NOMO-1 treated with dmso at 0.1 percent for 144 hours (cell line): ENCODE data around the gene RANBP3.
"Not testable (repeated sequence)": the region's sequence is repeated elsewhere in the genome, so short reads cannot be mapped to it uniquely, and the experiment has no call there.

Experiments used
- DNase-seq: peaks from one replicate; lab custom pipeline; 2025; ENCODE audit not compliant: unreplicated experiment; lab: John Stamatoyannopoulos, UW

Gene RANBP3

GRCh38 chr19:5966941-5967340 is 11.0 kb downstream of the RANBP3 start:
- no peak for DNase-seq

GRCh38 chr19:5966215-5966614 is 11.7 kb downstream of the RANBP3 start:
- no peak for DNase-seq

DNA sequence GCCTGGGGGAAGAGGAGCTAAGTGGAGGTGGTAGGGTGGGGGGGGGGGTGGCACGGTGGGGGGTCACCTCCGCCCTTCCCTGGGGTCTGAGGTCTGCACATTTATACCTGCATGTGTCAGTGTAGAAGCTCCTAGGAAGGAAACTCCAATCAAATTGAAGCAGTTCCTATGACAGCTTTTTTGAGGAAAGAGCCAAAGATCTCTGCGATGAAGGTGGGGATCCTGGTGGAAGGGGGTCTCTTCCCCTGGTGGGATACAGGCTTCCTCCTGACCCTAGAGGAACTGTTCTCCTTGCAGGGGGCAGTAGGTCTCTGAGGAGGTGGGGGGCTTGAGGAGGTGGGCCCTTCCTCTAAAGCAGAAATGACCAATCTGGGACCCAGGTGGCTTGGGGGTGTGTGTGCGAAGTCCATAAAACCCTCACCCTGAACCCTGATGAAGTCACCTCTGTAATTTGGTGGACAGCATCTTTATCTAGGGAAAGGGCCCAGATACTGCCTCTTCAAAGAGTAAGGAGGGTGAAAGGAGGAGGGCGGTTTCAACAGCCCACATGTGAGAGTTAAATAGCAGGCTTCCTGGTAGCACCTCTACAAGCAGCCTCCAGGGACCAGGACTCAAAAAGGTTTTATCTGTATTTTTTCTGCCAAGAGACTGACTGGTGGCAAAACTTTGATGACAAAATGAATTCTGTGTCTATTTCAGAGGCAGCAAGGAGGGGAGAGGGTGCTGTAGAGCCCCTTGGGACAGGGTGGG is 12.9 kb downstream of the RANBP3 start:
- DNase-seq: no peak

DNA sequence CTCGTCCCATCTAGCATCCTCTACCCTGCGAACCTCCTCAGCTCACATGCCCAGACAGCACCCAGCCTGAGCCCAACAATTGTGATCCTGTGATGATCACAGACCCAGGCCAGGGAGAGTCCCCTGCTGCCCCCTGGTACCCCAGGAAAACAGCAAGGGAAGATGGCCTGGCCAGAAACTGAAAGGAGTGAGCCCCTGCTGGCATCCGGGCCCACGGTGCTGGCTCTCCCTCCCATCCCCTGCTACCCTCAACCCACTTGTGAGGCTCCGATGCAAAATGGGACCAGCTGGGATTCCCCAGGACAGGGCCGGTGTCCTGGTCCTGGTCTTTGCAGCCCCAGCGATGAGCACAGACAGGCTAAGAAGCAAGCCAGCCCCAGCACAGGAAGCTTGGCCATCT is 14.1 kb downstream of the RANBP3 start:
- no peak for DNase-seq

- DNase-seq: not testable (repeated sequence)
Measured at GRCh38 chr19:5963259-5963658, 14.7 kb downstream of the RANBP3 start.

- DNase-seq: no peak
Measured at GRCh38 chr19:5961969-5962945, 15.7 kb downstream of the RANBP3 start.

DNA sequence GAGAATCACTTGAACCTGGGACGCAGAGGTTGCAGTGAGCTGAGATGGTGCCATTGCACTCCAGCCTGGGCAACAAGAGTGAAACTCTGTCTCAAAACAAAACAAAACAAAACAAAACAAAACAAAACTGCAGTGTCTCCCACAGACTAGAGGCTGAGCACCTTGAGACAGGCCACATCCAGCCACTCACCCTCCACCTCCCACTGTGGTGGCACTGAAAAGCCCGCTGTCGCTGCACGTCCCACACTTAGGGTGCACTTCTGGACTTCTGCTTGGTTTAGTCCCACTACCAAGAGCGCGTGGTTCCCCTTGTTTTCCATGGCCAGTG is 16.3 kb downstream of the RANBP3 start:
- DNase-seq: not testable (repeated sequence)

DNA sequence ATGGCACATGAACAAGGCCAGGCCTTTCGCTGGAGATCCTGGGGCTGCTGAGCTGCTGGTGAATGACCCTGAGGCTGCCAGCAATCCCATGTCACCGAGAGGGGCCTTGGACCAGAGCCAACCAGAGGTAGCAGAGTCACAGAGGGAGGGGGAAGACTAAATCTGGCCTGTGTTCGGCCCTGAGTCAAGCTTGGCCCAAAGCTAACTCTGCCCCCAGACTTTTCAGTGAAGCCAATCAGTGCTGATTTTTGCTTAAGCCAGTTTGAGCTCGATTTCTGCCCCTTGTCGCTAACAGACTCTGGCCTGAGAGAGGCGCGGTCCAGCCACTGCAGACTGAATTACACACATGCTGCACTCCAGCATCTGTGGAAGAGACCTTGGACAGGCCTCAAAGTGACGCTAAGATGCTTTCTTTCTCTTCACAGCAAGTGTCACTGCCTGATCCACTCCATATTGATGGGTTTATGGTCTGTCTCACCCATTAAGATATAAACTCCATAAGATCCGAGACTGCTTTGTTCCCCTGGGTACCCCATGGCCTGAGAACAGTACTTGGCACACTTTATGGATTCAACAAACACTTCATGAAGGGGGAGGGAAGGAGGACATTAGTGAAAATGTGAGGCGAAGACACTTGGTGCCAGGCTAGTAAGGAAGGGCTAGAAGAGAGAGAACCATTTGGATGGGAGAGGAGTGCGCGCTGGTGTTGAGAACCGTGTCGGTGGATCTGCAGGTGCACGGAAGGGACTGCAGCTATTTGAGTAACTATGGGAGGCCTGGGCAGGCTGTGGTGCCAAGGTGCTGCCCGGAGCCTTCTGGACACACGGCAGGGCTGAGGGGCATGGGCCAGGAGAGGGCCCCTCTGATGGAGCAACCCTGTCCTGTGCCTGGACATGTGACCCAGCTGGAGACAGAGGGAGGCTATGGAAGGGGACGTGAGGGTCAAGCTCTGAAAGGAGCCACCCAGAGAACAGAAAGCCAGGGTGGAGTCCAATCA is 17.6 kb downstream of the RANBP3 start:
- DNase-seq: no peak

DNA sequence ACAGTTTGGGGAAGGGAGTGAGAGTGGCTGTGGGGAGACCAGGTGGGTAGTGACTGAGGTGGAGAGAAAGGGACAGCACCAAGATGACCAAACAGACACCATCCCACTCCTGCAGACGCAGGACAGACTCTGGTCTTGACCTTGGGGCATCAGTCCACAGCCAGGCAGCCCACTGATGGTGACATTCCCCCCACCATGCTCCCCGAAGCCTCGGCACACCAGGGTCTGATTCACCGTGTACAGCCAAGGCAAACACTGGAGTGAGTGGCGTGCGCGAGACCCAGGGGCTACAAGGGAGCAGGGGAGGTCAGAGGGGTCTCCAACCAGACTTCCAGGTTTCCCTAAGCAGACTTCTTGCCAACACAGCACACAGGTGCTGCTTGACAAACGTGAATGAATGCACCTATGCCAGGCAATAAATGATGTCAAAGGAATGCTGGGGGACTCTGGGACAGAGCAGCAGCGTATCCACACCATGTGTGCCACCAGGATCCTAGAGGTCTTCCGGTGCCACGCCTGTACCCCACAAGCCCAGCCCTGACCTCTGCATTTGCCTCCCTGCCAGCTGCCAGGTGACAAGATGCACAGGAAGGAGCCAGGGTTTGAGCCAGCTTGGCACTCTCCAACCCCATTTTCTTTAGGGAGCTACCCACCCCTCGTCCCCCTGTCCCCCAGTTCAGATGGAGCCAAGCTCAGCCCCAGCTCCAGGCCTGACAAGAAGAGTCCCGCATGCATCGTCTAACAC is 18.5 kb downstream of the RANBP3 start:
- no peak for DNase-seq

GRCh38 chr19:5958851-5959122 is 19.2 kb downstream of the RANBP3 start:
- DNase-seq: no peak

DNA sequence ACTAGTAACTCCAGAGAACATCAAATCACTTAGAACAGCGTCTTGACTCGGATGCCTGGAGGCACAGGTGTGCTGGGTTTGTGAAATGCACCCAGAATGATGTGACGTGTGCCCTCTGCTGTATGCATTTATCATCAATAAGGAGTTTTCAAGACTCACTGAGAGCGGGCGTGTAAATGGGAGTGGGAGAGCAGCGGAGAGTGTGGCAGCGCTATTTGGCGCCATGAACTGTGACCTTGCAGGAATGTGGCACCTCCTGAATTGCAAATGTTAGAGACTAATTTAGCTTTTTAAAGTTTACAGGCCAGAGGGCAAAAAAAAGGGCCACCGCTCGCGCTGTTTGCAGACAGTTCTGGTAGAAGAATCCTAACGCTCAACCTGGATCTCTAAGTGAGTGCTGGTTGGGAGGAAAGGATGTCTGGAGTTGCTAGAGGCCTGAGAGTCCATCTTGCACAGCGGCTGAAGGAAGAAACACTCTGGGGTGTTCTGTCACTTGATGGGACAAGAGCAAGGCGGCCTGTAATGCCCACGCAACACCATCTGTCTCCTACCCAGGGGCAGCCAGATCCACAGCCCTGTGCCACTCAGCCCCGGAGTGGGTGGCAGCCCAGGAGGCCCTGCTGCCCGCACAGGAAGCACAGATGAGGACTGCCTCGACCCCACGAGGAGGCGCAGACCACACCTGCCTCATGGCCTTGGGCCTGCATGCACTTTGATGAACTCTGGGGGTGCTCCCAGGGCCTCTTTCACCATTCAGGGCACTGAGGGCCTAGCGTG is 19.7 kb downstream of the RANBP3 start:
- no peak for DNase-seq

GRCh38 chr19:5957170-5957569 is 20.8 kb downstream of the RANBP3 start:
- DNase-seq: no peak

DNA sequence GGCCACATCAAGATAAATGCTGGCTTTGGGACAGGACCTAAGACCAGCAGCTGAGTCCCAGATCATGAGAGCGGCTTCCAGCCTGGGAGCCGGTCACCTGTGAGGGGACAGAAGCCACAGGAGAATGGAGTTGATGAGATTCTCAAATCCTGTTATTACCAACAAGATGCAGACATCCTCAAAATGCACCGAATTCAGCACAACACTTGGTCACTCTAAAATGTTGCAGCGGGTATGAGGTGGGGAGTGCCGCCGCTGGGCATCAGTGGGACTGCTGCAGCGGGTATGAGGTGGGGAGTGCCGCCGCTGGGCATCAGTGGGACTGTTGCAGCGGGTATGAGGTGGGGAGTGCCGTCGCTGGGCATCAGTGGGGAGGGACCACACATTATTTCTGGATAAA is 21.2 kb downstream of the RANBP3 start:
- DNase-seq: no peak

DNA sequence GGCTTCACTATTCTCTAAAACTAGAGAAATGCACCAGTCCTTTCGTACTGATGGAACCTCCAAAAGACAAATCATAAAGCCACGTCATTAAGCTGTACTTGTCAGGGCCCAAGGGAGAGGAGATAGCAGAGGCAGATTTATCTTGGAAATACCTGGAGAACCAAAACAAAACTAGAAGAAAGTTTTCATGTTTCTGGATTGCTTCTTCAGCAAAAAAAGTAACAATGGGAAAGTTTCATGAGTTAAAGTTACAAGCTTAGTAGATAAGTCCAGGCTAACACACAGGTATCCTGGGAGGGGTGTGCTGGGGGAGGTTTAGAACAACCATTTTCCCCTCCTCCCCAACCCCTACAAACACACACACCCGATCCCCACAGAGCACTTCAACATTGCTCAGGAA is 21.6 kb downstream of the RANBP3 start:
- no peak for DNase-seq

DNA sequence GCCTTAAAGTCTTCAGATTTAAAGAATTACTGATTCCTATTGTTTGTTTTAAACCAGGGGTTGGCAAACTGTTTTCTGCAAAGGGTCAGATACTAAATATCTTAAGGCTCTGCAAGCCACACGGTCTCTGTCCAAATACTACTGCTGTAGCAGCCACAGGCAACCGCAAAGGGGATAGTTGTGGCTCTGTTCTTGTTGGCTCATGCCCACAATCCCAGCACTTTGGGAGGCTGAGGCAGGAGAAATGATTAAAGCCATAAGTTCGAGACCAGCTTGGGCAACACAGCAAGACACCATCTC is 22.4 kb downstream of the RANBP3 start:
- DNase-seq: no peak

DNA sequence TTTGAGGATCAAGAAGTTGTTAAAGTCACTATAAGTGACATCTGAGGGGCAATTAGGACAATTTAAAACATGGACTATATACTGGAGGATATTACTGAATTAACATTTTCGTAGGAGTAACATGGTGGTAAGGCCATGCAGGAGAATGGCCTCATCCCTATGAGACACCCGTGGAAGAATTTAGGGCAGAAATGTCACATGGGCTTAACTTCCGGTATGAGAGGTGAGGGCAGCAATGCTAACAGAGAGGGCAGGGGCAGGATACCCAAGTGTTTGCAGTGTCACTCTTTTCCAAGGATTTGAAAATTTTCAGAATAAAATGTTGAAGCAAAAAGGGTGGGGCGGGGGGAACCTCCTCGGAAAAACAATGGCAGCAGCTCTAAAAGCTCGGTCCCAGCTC is 23.6 kb downstream of the RANBP3 start:
- no peak for DNase-seq

DNA sequence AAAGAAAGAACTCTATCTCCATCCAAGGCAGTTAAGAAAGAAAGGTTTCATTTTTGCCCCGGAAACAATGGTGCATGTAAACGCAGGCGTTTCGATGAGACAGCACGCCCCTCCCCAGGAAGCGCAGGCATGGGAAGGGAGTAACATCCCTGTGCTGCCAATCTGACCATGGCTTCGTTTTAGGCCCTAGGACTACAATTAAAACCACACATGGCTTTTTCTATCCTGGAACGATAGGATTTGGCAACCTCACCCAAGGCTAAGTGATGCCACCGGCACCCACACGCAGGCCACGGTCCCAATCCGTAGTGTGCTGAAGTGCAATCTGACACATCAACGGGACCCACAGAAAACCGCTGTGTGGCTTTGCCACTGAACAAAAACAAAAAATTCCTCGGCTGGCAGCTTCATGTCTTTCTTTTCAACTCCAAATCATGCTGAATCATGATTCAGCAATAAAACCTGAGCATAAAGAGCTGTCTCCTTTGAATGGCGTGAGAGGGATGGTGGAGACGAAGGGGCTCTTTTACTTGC is 24.2 kb downstream of the RANBP3 start:
- DNase-seq: no peak

DNA sequence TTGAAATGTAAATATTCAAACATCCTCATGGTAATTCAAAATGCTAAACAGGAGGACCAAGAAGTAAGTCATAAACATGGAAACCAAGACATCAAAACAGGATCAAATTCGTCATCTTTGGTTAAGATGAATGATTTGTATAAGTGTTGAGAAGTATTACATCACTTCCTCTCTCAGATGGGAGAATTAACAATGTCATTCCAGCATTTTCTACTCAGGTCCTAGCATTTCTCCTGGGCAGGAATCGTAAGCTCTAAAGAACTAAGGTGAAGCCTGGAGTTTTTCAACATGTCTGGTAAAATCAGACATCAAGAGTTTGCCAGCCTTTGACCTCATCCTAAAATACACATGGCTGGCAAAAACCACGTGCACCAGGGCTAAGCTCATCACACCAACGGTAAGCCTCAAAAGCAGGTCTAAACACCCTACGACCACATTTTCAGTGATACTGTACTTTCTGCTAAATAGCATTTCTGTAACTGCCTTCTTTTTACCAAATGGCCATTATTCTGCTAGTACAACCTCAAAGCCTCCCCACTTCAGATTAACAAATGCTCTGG is 24.8 kb downstream of the RANBP3 start:
- DNase-seq: no peak

DNA sequence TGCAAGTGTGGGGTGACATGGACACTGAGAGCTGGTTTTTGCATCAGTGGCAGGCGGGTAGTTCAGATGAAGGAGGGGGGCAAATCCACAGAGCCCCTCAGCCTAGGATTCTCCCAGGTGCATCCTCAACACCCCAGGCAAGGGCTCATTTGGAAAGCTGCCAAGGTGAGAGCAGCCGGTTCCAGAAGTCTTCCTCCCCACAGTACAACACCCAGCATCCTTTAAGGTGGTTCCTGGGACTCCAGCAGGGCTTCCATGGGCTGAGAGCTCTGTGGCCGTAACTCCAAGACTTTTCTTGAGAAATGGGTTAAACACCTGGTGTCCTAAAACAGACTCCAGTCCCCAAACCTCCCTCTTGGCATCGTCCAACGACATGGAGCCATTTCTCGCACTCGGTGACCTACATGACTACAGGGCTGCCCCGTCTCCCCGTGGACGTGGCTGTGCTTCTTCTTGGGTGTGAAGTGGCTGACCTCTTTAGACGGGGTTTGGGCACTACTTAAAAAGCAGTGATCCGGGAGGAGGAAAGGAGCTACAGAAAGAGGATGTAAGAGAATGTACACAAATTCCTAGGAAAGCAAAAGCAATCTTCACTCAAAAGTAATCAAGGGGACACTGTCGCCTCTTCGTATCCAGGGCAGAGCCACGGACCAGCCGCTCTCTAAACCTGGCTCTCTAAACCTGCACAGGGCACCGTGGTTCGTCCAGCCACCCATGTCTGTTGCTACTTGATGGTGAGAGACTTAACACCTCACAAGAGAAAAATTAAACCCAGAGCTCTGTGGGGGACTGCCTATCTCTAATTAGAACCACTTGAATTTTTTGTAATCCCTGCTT is 25.5 kb downstream of the RANBP3 start:
- DNase-seq: no peak
